ENCODE results near the gene PLB1.

The PLB1 gene

DNA sequence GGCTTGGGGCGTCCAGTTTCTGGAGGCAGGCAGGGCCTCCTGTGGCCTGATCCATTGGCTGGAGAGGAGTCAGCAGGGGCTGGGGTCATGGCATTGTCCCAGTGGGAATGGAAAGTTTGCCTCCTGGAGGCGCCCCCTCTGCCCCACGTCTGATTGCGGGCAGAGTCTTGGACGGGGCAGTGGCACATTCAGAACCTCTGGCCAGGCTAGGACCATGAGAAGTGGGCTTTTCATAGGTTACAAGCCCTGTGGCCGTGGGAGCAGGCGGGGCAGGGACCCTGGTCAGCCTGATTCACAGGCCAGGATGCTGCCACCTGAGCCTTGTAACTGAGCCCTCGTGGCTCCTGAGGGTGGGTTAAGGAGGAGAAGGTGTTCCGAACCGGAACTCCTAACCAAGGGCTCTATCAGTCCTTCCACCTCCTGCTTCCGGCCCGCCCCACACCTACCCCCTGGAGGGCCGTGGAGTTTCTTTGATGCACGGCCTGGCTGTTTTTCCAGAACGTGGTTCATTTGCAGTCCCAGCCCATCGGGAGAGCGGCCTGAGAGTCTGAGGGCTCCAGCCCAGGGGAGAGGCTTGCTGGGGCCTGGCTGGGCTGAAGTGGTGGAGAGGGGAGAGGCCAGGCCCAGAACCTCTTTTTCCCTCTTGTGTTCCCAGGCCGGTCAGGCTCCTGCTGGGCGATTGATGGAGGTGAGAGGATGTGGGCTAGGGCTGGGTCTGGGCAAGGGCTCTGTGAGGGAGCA lies 43.9 kb upstream of the PLB1 start:
- no peaks in the 10 kb centered on the region for H3K4me1 ChIP-seq (ENCODE audit: low read length)
- H2AFZ ChIP-seq (ENCODE audit: low read length) = no peak overlapping the region
- no peaks in the 10 kb centered on the region for H3K9me2 ChIP-seq (replicated peaks; ENCODE audit: insufficient read depth, low read length)

DNA sequence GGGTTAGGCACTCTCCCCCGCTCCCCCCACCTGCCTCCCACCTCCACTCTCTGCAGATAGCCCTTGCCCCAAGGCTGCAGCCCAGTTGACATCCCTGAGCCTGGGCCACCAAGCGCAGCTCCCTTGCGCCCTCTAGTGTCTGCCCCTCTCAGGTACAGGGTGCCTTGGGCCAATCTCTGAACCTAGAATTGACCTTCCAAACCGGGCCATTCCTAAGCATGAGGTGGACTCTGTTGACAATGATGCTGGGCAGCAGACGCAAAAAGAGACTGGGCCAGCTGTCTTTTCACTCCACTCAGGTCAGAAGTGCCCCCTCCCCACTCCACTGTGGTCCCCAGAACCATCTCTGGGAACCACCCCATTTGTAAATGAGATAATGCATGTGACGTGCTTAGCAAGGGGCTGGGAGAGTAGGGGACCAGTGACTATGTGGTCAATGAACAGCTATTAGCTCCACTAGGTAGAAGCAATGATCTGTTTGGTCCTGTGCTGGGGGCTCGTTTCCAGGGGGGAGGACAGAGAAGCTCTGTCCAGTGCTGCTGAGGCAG lies 43.3 kb upstream of the PLB1 start:
- Histone ChIP-seq H2AFZ (ENCODE audit: low read length) (0 out of 2 replicates have a peak overlapping the region, but pooled peaks have one; percentile 30), H3K9ac (ENCODE audit: low read length) (no peak overlapping the region), H4K20me1 (ENCODE audit: insufficient read depth, low read length) (no peaks in the 10 kb centered on the region), H3F3A (ENCODE audit: insufficient read depth, low read length) (no peaks in the 10 kb centered on the region), H3K4me1 (ENCODE audit: low read length) (peaks cover under 1% of the 10 kb centered on the region; the same call in 1 of the 2 replicates), H3K27ac (ENCODE audit: low read length) (no peak overlapping the region), H3K27me3 (replicated peaks; ENCODE audit: insufficient read depth, low read length) (no peaks in the 10 kb centered on the region), H3K36me3 (replicated peaks; ENCODE audit: insufficient read depth, low read length) (no peaks in the 10 kb centered on the region), H3K79me2 (ENCODE audit: low read length) (no peaks in the 10 kb centered on the region), H3K4me2 (ENCODE audit: low read depth, low read length) (no peak overlapping the region), H3K4me3 (ENCODE audit: low read length) (no peak overlapping the region), H3K9me3 (replicated peaks; ENCODE audit: insufficient read depth, low read length) (no peaks in the 10 kb centered on the region), H3K9me2 (replicated peaks; ENCODE audit: insufficient read depth, low read length) (no peaks in the 10 kb centered on the region)
- DNase-seq = peak; percentile 50
- TF ChIP-seq, protein P1, sequence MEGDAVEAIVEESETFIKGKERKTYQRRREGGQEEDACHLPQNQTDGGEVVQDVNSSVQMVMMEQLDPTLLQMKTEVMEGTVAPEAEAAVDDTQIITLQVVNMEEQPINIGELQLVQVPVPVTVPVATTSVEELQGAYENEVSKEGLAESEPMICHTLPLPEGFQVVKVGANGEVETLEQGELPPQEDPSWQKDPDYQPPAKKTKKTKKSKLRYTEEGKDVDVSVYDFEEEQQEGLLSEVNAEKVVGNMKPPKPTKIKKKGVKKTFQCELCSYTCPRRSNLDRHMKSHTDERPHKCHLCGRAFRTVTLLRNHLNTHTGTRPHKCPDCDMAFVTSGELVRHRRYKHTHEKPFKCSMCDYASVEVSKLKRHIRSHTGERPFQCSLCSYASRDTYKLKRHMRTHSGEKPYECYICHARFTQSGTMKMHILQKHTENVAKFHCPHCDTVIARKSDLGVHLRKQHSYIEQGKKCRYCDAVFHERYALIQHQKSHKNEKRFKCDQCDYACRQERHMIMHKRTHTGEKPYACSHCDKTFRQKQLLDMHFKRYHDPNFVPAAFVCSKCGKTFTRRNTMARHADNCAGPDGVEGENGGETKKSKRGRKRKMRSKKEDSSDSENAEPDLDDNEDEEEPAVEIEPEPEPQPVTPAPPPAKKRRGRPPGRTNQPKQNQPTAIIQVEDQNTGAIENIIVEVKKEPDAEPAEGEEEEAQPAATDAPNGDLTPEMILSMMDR (IDR thresholded peaks at IDR 0.05; ENCODE audit: low read length) = peak; percentile 92
- no peak for TF ChIP-seq EZH2 (optimal IDR thresholded peaks at IDR 0.05; ENCODE audit: low read depth, low read length)

More for the DNA sequence above, 43.9 kb upstream of the PLB1 start:
- H3F3A ChIP-seq (ENCODE audit: insufficient read depth, low read length) = no peaks in the 10 kb centered on the region
- H3K9ac ChIP-seq (ENCODE audit: low read length) = no peak overlapping the region
- TF ChIP-seq EZH2phosphoT487 (IDR thresholded peaks at IDR 0.05; ENCODE audit: low read length) (no peak), EZH2 (optimal IDR thresholded peaks at IDR 0.05; ENCODE audit: low read depth, low read length) (no peak)
- TF ChIP-seq, protein P1 (IDR thresholded peaks at IDR 0.05; ENCODE audit: low read length) = no peak
- DNase-seq = no peak
- no peaks in the 10 kb centered on the region for H3K36me3 ChIP-seq (replicated peaks; ENCODE audit: insufficient read depth, low read length)
- H3K9me3 ChIP-seq (replicated peaks; ENCODE audit: insufficient read depth, low read length) = no peaks in the 10 kb centered on the region
- H3K79me2 ChIP-seq (ENCODE audit: low read length) = no peaks in the 10 kb centered on the region
- H3K27me3 ChIP-seq (replicated peaks; ENCODE audit: insufficient read depth, low read length) = no peaks in the 10 kb centered on the region
- no peak overlapping the region for H3K4me3 ChIP-seq (ENCODE audit: low read length)
- no peaks in the 10 kb centered on the region for H4K20me1 ChIP-seq (ENCODE audit: insufficient read depth, low read length)
- H3K27ac ChIP-seq (ENCODE audit: low read length) = no peak overlapping the region
- no peak overlapping the region for H3K4me2 ChIP-seq (ENCODE audit: low read depth, low read length)

DNA sequence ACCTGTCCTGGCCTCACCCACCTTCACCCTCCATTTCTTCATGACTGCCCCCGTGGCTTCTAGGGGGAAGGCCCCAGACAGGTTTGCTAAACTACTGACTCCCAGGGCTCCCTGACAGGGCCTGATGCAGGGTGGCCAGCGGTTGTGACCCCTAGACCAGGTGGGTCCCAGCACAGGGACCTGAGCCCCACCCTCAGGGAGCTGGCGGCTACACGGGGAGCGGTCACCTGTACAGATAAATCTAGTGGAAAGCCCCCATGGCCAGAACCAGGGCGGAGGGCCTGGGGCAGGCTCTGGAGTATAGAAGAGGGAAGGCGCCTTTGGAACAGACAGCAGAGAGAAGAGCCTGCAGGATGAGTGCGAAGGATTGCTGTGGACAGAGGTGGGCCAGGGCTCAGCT lies 42.5 kb upstream of the PLB1 start:
- Histone ChIP-seq H3K27ac (ENCODE audit: low read length) (no peak overlapping the region), H3K9ac (ENCODE audit: low read length) (no peak overlapping the region), H2AFZ (ENCODE audit: low read length) (no peak overlapping the region), H3K4me2 (ENCODE audit: low read depth, low read length) (no peak overlapping the region), H3K36me3 (replicated peaks; ENCODE audit: insufficient read depth, low read length) (no peaks in the 10 kb centered on the region), H3K9me3 (replicated peaks; ENCODE audit: insufficient read depth, low read length) (no peaks in the 10 kb centered on the region), H3F3A (ENCODE audit: insufficient read depth, low read length) (no peaks in the 10 kb centered on the region), H3K4me3 (ENCODE audit: low read length) (no peak overlapping the region), H3K27me3 (replicated peaks; ENCODE audit: insufficient read depth, low read length) (no peaks in the 10 kb centered on the region), H3K4me1 (ENCODE audit: low read length) (peaks cover 4% of the 10 kb centered on the region; the same call in 1 of the 2 replicates), H4K20me1 (ENCODE audit: insufficient read depth, low read length) (no peaks in the 10 kb centered on the region), H3K79me2 (ENCODE audit: low read length) (no peaks in the 10 kb centered on the region), H3K9me2 (replicated peaks; ENCODE audit: insufficient read depth, low read length) (no peaks in the 10 kb centered on the region)
- no peak for DNase-seq
- TF ChIP-seq, protein P1 (IDR thresholded peaks at IDR 0.05; ENCODE audit: low read length) = no peak
- TF ChIP-seq EZH2 (optimal IDR thresholded peaks at IDR 0.05; ENCODE audit: low read depth, low read length) = no peak
- TF ChIP-seq EZH2phosphoT487 (IDR thresholded peaks at IDR 0.05; ENCODE audit: low read length) = no peak

Data from MM.1S (cell line).